Activated CD4-positive, alpha-beta T cell treated with anti-CD3 and anti-CD28 coated beads, Interleukin-2, amount 50 U/mL, for 48 hours (primary cell): ENCODE results near the gene PLEKHA1.

Experiments
- DNase-seq, 2 experiments: peaks; one replicate each; pipeline ENCODE4 v3.0.0-alpha.2; 2020

PLEKHA1 gene

GRCh38 chr10:122347170-122347841 is 27.2 kb upstream of the PLEKHA1 start:
- no peak for DNase-seq

- DNase-seq: no peak
Measured at GRCh38 chr10:122348512-122348911, 26.0 kb upstream of the PLEKHA1 start.

- DNase-seq: no peak
Measured at GRCh38 chr10:122348935-122349361, 25.6 kb upstream of the PLEKHA1 start.

GRCh38 chr10:122349758-122350369 is 24.6 kb upstream of the PLEKHA1 start:
- DNase-seq: no peak

GRCh38 chr10:122350893-122351292 is 23.6 kb upstream of the PLEKHA1 start:
- DNase-seq: no peak

GRCh38 chr10:122352817-122353525 is 21.5 kb upstream of the PLEKHA1 start:
- DNase-seq: no peak

- DNase-seq: no peak
Measured at GRCh38 chr10:122354383-122354782, 20.1 kb upstream of the PLEKHA1 start.

- no peak for DNase-seq
Measured at GRCh38 chr10:122357685-122358084, 16.8 kb upstream of the PLEKHA1 start.

- no peak for DNase-seq
Measured at GRCh38 chr10:122359621-122360020, 14.9 kb upstream of the PLEKHA1 start.

GRCh38 chr10:122361046-122361445 is 13.5 kb upstream of the PLEKHA1 start:
- no peak for DNase-seq

GRCh38 chr10:122362031-122362592 is 12.4 kb upstream of the PLEKHA1 start:
- DNase-seq: no peak

GRCh38 chr10:122362621-122363020 is 11.9 kb upstream of the PLEKHA1 start:
- DNase-seq: no peak

GRCh38 chr10:122363311-122363710 is 11.2 kb upstream of the PLEKHA1 start:
- no peak for DNase-seq

GRCh38 chr10:122363722-122364463 is 10.6 kb upstream of the PLEKHA1 start:
- DNase-seq: no peak

GRCh38 chr10:122368502-122369254 is 5.8 kb upstream of the PLEKHA1 start:
- no peak for DNase-seq

GRCh38 chr10:122373108-122373507 is 1.4 kb upstream of the PLEKHA1 start:
- DNase-seq: no peak

- no peak for DNase-seq
Measured at GRCh38 chr10:122373721-122374120, 787 bp upstream of the PLEKHA1 start.

- peak; percentile 67 to 75 for DNase-seq
Measured at GRCh38 chr10:122374859-122375678, 561 bp downstream of the PLEKHA1 start.

GRCh38 chr10:122375679-122376160 is 1.2 kb downstream of the PLEKHA1 start:
- no peak for DNase-seq

GRCh38 chr10:122376364-122376961 is 2.0 kb downstream of the PLEKHA1 start:
- DNase-seq: no peak

- no peak for DNase-seq
Measured at GRCh38 chr10:122379041-122379440, 4.5 kb downstream of the PLEKHA1 start.
